HCT116 (cell line): ENCODE data around the gene LSAMP. TPM values are rescaled to one million over a fixed set of nuclear protein-coding genes. Genes with fewer than 3 reads are reported as not detected.

Experiments
- ATAC-seq: fragments of 200-7000 bp; cut with Tn5 transposase; 2 replicates; pipeline ENCODE4 v1.9.1; 2020; ENCODE audit warnings: mild to moderate bottlenecking, moderate library complexity
- BruUV-seq: library from RNA; stranded (reverse); fragments of 400-500 nt; replicated peaks from 2 replicates; lab custom pipeline; 2021; lab: Mats Ljungman, UMichigan
- CTCF ChIA-PET: fragments of 300-600 bp; sonication (Branson Sonifier 250); formaldehyde crosslinking; loops from one replicate; lab custom pipeline; 2021; ENCODE audit warnings: antibody characterized with exemption; lab: Charles Lee
- POLR2A ChIA-PET: fragments of 300-600, 350-600 bp; sonication (Branson Sonifier 250); formaldehyde crosslinking; loops from one replicate; lab custom pipeline; 2021; ENCODE audit warnings: antibody characterized with exemption; lab: Charles Lee
- RAD21 ChIA-PET, 2 experiments: fragments of 300-600 bp; sonication (Branson Sonifier 250); formaldehyde crosslinking; loops; one replicate each; lab custom pipeline; 2023; ENCODE audit warnings: low total read pairs in 2 of 2; ENCODE audit not compliant: uncharacterized antibody in 2 of 2, unreplicated experiment in 2 of 2, low non-redundant PET in 1 of 2; lab: Charles Lee
- DNase-seq: peaks from one replicate; pipeline ENCODE4 v3.0.0-alpha.2; 2010; ENCODE audit warnings: low read depth, low spot score
- H2AFZ ChIP-seq: fragments of 200-600 bp; shearing (Covaris generic), sonication (generic); 2 replicates; pipeline ENCODE4 v1.6.1; 2017; ENCODE audit warnings: low read depth, mixed run types, mixed read lengths, antibody characterized with exemption, low read length; ENCODE audit not compliant: poor library complexity, severe bottlenecking
- H3K27ac ChIP-seq: 2 replicates; pipeline ENCODE4 v1.5.1; 2012; ENCODE audit warnings: low read depth, low read length
- H3K27me3 ChIP-seq: fragments of 200-600 bp; sonication (generic); 2 replicates; pipeline ENCODE4 v1.6.1; 2016; ENCODE audit warnings: mixed run types, low read length, mixed read lengths; ENCODE audit not compliant: insufficient read depth
- H3K36me3 ChIP-seq, 2 experiments: fragments of 200-500 bp in 1 of 2; fragments of 200-600 bp in 1 of 2; sonication (Bioruptor generic) in 1 of 2; sonication (generic) in 1 of 2; 2 replicates each; pipeline versions ENCODE4 v1.5.1 to v1.6.1; 2014 to 2016; ENCODE audit warnings: low read length in 2 of 2, inconsistent platforms in 1 of 2, mixed read lengths in 1 of 2, mixed run types in 1 of 2; ENCODE audit not compliant: insufficient read depth in 2 of 2, control insufficient read depth in 1 of 2
- H3K4me1 ChIP-seq, 2 experiments: fragments of 200-600 bp in 1 of 2; sonication (generic) in 1 of 2; 2 replicates each; pipeline versions ENCODE4 v1.5.1 to v1.6.1; 2012 to 2017; ENCODE audit warnings: low read length in 2 of 2, inconsistent platforms in 1 of 2, mild to moderate bottlenecking in 1 of 2, mixed read lengths in 1 of 2, mixed run types in 1 of 2, moderate library complexity in 1 of 2; ENCODE audit not compliant: insufficient read depth in 2 of 2, control insufficient read depth in 1 of 2
- H3K4me2 ChIP-seq: fragments of 200-600 bp; sonication (generic); 2 replicates; pipeline ENCODE4 v1.6.1; 2017; ENCODE audit warnings: mixed run types, low read length, mixed read lengths
- H3K4me3 ChIP-seq, 2 experiments: fragments of 200-600 bp in 1 of 2; sonication (generic) in 1 of 2; replicated peaks in 1 of 2; 2 replicates each; pipeline ENCODE4 v1.5.1; 2011 to 2016; ENCODE audit warnings: low read length in 2 of 2, control low read depth in 1 of 2, low read depth in 1 of 2, mild to moderate bottlenecking in 1 of 2, mixed read lengths in 1 of 2, mixed run types in 1 of 2
- H3K79me2 ChIP-seq: fragments of 200-600 bp; sonication (generic); 2 replicates; pipeline ENCODE4 v1.6.1; 2017; ENCODE audit warnings: mild to moderate bottlenecking, mixed run types, low read length, moderate library complexity, mixed read lengths; ENCODE audit not compliant: insufficient read depth
- H3K9ac ChIP-seq: fragments of 200-600 bp; sonication (generic); 2 replicates; pipeline ENCODE4 v1.6.1; 2016; ENCODE audit warnings: low read length, mixed read lengths
- H3K9me2 ChIP-seq: fragments of 200-600 bp; sonication (generic), shearing (Covaris generic); 2 replicates; pipeline ENCODE4 v1.6.1; 2017; ENCODE audit warnings: mixed run types, mild to moderate bottlenecking, moderate library complexity; ENCODE audit not compliant: insufficient read depth
- H3K9me3 ChIP-seq, 2 experiments: fragments of 200-500 bp in 1 of 2; fragments of 200-600 bp in 1 of 2; sonication (Bioruptor generic) in 1 of 2; sonication (generic) in 1 of 2; 2 replicates each; pipeline ENCODE4 v1.6.1; 2014 to 2017; ENCODE audit warnings: low read length in 2 of 2, mixed read lengths in 2 of 2, inconsistent platforms in 1 of 2, low read depth in 1 of 2, mild to moderate bottlenecking in 1 of 2, mixed run types in 1 of 2, moderate library complexity in 1 of 2; ENCODE audit not compliant: control insufficient read depth in 1 of 2, insufficient read depth in 1 of 2
- H4K20me1 ChIP-seq: fragments of 200-600 bp; sonication (generic), shearing (Covaris generic); 2 replicates; pipeline ENCODE4 v1.6.1; 2017; ENCODE audit warnings: mixed run types, mild to moderate bottlenecking, moderate library complexity; ENCODE audit not compliant: insufficient read depth
- ATF3 ChIP-seq: IDR thresholded peaks from 2 replicates; pipeline ENCODE4 v1.6.1; 2012
- CTCF ChIP-seq, 3 experiments: fragments of 200-600 bp in 1 of 3; sonication (generic) in 1 of 3; IDR thresholded peaks in 2 of 3; conservative IDR thresholded peaks in 1 of 3; 2 replicates each; pipeline ENCODE4 v1.5.1; 2012 to 2017; ENCODE audit warnings: low read depth in 2 of 3, low read length in 2 of 3, antibody characterized with exemption in 1 of 3, borderline replicate concordance in 1 of 3, control low read depth in 1 of 3, mild to moderate bottlenecking in 1 of 3, mixed read lengths in 1 of 3, mixed run types in 1 of 3, moderate library complexity in 1 of 3; ENCODE audit not compliant: insufficient read depth in 1 of 3
- ELF1 ChIP-seq: IDR thresholded peaks from 2 replicates; pipeline ENCODE4 v1.6.1; 2012; ENCODE audit warnings: low read depth, borderline replicate concordance
- EZH2 ChIP-seq: fragments of 200-600 bp; sonication (generic); IDR thresholded peaks from 2 replicates; pipeline ENCODE4 v1.6.1; 2017; ENCODE audit warnings: antibody characterized with exemption, mixed run types
- POLR2A ChIP-seq: IDR thresholded peaks from 2 replicates; pipeline ENCODE4 v1.7.0; 2011; ENCODE audit warnings: borderline replicate concordance; ENCODE audit not compliant: insufficient read depth, insufficient read length; ENCODE audit errors: extremely low read depth
- POLR2AphosphoS5 ChIP-seq: IDR thresholded peaks from 2 replicates; pipeline ENCODE4 v1.6.1; 2011; ENCODE audit warnings: mild to moderate bottlenecking, low read depth, low read length, moderate library complexity
- YY1 ChIP-seq: IDR thresholded peaks from 2 replicates; pipeline ENCODE4 v1.6.1; 2011; ENCODE audit warnings: low read length, low read depth, moderate library complexity, mild to moderate bottlenecking; ENCODE audit not compliant: insufficient replicate concordance; ENCODE audit errors: extremely low read depth
- ZBTB33 ChIP-seq: IDR thresholded peaks from 2 replicates; pipeline ENCODE4 v1.6.1; 2011; ENCODE audit warnings: mild to moderate bottlenecking, low read length, moderate library complexity; ENCODE audit not compliant: insufficient replicate concordance; ENCODE audit errors: extremely low read depth
- ZNF274 ChIP-seq: fragments of 200-500 bp; sonication (Bioruptor generic); IDR thresholded peaks from 2 replicates; pipeline ENCODE4 v1.6.1; 2014; ENCODE audit warnings: mild to moderate bottlenecking, low read depth, low read length, inconsistent platforms
- intact Hi-C: fragments of 100-400 bp; cut with micrococcal nuclease; formaldehyde crosslinking; loops from 2 replicates; pipeline ENCODE4 v1.10.0; 2022
- total RNA-seq: library from RNA; stranded (reverse); gene quantifications from one replicate; pipeline ENCODE4 v1.2.1, GENCODE V29; 2021; ENCODE audit not compliant: unreplicated experiment

Gene LSAMP
- total RNA-seq, 1 experiment from 2014 or later, result 0.25 TPM

- Histone ChIP-seq H3K4me3 (no peak overlapping the region), H3K27ac (no peak overlapping the region), H3K36me3 (no peaks in the 10 kb centered on the region), H3K27me3 (peaks cover 4% of the 10 kb centered on the region; the same call in 1 of the 2 replicates), H3K9ac (no peak overlapping the region), H3K9me2 (no peaks in the 10 kb centered on the region), H3K4me2 (no peak overlapping the region), H3K9me3 (no peaks in the 10 kb centered on the region), H2AFZ (no peak overlapping the region), H3K79me2 (no peaks in the 10 kb centered on the region), H4K20me1 (no peaks in the 10 kb centered on the region), H3K4me1 (peaks cover 0 to 9% of the 10 kb centered on the region in 2 experiments; a peak in 1 of 4 replicates)
- TF ChIP-seq EZH2, result no peak
- TF ChIP-seq YY1, result no peak
- TF ChIP-seq CTCF (IDR thresholded peaks at IDR 0.05 in 2 of 3, conservative IDR thresholded peaks at IDR 0.05 in 1 of 3; ENCODE audit: borderline replicate concordance in 1 of 3, insufficient read depth in 1 of 3, low read depth in 2 of 3, low read length in 2 of 3), result no peak
- no peak for TF ChIP-seq POLR2A
- TF ChIP-seq ZNF274, result no peak
- TF ChIP-seq POLR2AphosphoS5, result no peak
- TF ChIP-seq ATF3, result no peak
- TF ChIP-seq ZBTB33, result no peak
- TF ChIP-seq ELF1, result no peak
- no peak for DNase-seq
- BruUV-seq, result no TSS peak
- ChIA-PET RAD21 (no interaction called here), POLR2A (no interaction called here), CTCF (no interaction called here)
- no peak for ATAC-seq
- intact Hi-C loops, result no loop called here
These were observed 392.3 kb downstream of the LSAMP start for GRCh38 chr3:116053017-116053416.
